Activated CD4-positive, alpha-beta T cell treated with anti-CD3 and anti-CD28 coated beads, Interleukin-2, Interleukin-4, amounts not matched to agents 100 ng/mL and 50 ng/mL, durations not matched to agents 16 hours and 8 hours (primary cell): Measurements from ENCODE around the gene TCL1A.
"Not testable (repeated sequence)": the region's sequence is repeated elsewhere in the genome, so short reads cannot be mapped to it uniquely, and the experiment has no call there.

Experiments
- DNase-seq: peaks from one replicate; pipeline ENCODE4 v3.0.0-alpha.2; 2020; ENCODE audit warnings: low spot score

Gene TCL1A

DNA sequence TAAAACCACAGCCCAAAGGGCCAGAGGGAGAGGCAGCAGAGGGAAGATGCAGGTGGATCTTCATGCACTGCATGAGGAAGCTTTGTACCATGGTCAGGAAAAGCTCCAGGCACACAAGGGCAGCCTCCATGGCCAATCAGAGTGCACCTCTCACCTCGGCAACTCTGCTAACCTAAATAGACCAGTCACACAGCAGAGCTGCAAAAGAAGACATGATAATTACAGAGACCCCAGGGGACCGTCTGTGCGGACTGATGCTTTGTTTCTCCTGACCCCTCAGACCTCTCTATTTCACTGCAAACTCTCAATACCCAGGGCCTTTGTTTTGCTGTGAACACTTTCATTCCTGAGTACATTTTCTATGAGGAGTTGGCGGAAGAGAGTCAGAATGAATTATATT is 38.4 kb downstream of the TCL1A start:
- DNase-seq, result no peak

- no peak for DNase-seq
Measured at GRCh38 chr14:95674613-95675012, 39.3 kb downstream of the TCL1A start.

GRCh38 chr14:95668235-95668772 is 45.6 kb downstream of the TCL1A start:
- DNase-seq, result no peak

GRCh38 chr14:95667249-95667693 is 46.7 kb downstream of the TCL1A start:
- DNase-seq, result no peak

DNA sequence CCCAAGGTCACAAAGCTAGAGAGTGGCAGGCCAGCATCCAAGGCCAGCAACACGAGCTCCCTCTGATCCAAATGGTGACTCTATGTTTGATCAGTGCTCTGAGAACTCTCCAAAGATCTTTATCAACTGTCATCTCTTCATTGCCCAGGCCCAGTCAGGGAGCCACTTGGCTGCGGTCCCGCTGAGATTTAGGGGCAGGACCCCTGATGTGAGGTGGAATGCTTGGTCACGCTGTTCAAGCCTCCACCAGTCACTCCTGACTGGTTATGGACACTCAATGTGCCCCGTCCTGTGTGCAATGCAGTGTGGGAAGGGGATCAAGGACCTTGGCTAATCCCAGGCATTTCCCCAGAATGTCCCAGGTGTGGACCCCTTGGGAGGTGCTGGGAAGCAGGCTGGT is 47.5 kb downstream of the TCL1A start:
- DNase-seq, result no peak

- not testable (repeated sequence) for DNase-seq
Measured at GRCh38 chr14:95665530-95665929, 48.4 kb downstream of the TCL1A start.

DNA sequence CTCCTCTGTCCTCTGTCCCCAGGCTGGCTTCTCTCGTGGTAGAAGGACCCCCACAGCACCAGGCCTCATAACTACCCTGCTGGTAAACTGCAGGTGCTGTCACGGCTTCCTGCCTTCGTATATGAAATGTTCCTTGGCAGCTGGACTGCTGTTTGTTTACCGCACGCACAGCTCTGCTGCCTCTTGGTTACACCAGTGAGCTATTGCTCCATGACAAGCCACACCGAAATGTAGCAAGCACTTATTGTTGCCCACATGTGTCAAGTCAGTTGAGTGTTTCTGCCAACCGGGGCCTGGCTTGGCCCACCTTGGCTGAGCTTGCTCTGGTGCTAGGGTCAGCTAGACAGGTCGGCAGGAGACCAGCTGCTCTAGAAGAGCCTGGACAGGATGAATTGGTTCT is 49.4 kb downstream of the TCL1A start:
- DNase-seq, result no peak

GRCh38 chr14:95664066-95664465 is 49.9 kb downstream of the TCL1A start:
- no peak for DNase-seq

DNA sequence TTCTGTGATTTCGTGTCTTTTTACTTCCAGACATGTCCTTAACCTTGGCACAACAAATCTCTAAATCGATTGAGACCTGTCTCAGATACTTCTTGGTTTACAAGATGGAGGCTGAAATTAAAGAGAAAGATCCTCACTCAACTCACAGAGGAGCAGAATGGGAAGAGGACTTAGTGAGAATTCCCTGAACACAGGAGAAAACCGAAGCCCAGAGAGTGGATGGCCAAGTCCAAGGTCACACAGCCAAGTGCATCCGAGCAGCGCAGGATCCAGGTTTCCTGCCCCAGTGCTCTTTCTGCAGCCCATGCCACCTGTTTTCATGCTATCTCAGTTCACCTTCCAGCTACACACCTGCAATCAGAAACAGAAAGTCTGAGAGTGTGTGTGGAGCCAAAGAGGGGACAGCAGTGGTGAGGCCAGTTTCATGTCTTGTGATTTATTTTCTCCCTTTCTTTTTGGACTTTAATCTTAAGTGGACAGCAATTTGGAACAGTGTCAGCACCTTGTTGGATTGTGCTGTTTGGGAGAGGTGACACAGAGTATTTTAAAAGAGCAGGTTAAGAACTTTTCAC is 50.6 kb downstream of the TCL1A start:
- no peak for DNase-seq

DNA sequence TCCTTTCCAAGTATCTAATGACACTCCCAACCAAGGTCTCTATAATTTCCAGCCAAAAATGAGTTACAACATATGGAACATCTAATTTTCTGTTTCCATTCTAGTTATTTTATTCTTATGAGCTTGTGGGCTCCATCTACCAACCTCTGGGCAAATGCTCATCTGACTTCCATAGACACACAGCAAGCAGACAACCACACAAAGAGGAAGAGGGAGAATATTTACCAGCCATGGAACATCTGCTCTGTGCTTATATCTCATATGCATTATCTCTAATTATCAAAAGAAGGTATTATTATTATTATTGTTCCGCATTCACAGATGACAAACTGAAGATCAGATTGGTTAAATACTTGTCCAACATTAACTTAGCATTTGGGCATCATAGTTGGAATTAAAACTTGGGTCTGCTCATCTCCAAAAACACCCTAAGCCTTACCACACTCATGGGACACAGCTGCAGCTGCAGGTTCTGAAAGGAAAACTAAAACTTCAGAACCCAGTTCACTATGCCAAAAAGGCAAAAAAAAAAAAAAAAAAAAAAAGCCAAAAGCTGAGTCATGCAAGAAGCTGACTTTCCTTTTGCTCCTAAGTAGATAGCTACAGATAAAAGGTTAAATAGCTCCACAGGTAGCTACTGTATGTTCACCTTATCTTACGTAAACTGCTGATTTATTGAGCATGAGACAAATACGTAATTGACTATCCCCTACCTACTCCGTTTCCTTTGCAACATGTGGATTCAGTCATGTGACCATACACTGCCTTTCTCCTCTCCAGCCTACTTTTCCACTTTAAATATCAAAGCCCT is 51.3 kb downstream of the TCL1A start:
- no peak for DNase-seq

- no peak for DNase-seq
Measured at GRCh38 chr14:95660651-95661515, 53.0 kb downstream of the TCL1A start.

GRCh38 chr14:95659990-95660385 is 53.9 kb downstream of the TCL1A start:
- no peak for DNase-seq
